GM19240 (cell line): ENCODE results near the gene ZNF212.

ENCODE experiments used
- DNase-seq: peaks from one replicate; pipeline ENCODE4 v3.0.0; 2011; ENCODE audit warnings: low spot score; ENCODE audit not compliant: insufficient read length

Gene ZNF212

DNA sequence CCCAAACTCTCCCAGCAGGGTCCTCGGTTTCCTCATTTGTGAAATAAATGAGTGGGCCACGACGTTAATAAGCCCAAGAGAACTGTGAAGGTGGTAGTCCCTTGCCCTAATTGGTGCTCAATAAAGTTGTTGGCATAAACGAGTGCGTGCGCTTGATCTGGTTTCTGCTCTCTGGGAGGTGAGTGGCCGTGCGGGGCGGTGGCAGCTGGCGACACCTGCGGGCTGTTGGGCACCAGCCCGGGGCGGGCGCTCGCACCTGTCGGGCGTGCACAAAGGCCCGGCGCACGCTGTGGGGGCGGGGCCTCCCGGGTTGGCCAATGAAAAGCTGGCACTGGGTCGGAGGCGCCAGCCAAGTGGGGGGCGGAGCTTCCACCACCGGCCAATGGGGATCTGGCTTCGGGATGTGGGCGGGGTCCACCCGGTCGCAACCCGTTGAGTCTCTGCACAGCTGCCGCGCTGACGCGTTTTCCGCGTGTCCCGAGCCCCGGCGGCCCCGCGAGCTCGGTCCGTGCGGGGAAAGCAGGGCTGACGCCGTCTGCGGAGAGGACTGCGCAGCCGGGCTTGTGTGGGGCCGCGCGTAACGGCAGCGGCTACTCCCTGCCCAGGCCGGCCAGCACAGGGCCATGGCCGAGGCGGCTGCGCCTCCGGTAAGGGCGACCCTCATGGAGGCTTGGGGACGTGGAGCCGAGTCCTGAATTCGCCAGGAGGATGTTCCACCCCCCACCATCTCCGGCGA is 45.6 kb downstream of the ZNF212 start:
- DNase-seq = peak; percentile 91

DNA sequence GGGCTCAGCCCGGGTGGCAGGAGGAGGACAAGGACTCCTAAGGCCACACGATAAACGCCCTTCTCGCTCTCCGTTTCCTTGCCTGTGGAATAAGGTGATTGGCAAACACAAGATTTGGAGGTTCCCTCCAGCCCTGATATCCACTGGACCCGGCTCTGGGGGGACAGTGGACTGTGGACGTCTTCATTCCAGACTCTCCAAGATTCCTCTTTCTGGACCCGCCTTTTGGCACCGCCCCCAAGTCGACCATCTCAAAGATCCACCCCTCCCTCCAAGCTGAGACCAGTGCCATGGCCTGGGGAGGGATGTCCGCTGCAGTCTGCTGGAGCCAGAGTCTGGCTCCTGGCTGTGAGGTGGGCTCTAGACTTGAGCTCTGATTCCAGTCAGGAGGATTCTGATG is 46.2 kb downstream of the ZNF212 start:
- no peak for DNase-seq

DNA sequence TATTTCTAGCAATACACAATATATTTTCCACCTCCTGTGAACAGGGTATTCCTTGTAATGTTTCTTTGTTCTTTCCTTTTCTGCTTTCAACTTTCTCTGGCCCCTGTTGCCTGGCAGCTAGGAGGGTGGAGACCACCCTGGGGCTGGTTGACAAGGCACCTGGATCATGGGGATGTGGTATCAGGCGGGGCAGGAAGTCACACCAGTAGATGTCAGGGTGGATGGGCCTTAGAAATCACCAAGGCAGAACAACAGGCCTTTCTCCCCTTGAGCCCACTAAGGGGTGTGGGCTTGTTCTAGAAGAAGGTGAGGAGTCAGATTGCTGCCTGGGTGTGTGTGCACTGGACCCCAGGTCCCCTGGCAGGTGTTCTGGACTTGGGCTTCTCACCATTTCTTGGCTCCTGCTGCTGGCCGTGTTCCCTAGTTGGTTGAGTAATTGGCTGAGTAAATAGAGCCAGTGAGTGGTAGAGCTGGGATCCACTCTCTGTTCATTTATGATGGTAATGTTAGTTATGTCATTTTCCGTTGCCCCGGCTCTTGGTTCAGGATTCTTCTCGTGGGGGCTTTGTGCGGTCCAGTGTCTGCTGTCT is 47.5 kb downstream of the ZNF212 start:
- DNase-seq = no peak

DNA sequence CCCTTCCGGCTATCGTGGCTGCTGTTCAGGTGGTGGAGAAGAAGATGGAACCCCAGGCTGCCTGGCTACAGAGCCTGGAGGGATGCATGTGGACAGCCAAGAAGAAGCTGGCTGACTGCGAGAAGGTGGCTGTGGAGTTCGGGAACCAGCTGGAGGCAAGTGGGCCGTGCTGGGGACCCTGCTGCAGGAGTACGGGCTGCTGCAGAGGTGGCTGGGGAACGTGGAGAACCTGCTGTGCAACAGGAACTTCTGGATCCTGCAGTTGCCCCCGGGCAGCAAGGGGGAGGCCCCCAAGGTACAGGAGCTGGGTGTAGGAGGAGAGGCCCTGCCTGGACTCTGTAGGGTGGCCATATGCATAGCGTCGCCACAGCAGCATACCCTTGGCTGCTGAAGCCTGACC is 48.2 kb downstream of the ZNF212 start:
- DNase-seq = no peak

DNA sequence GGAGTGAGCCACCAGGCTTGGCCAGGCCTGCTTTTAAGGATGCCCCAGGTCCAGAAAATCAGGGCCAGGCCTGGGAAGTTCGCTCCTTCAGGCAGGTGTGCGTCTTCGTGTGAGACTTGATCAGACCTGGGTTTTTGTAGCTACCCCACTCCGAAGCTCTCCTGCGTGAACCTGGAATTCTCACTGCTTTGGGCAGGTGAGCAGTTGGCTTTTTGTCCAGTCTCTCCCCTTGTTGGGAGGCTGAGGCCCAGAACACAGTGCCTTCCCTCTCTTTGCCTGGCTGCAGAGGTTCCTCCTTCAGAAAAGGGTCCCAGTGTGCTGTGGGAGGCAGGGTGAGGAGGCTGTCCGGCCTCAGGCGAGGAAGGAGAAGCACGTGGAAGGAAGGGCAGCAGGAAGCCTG is 49.8 kb downstream of the ZNF212 start:
- no peak for DNase-seq

DNA sequence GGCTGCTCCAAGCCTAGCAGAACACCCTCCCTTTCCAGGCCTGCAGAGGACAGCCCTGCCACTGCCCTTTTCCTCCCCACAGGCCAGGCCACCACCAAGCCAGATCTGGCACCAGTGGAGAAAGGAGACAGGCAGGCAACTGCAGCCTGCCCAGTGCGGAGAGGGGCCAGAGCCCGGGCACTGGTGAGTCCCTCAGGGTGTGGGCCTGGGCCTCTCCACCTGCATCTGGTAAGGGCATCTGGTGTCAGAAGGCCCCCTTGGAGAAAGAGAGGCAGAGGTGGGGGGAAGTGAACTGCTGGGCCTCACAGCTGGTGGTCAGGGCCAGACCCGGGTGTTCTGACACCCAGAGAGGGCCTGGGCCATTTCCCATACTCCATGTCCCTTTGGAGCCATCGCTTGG is 50.4 kb downstream of the ZNF212 start:
- no peak for DNase-seq

DNA sequence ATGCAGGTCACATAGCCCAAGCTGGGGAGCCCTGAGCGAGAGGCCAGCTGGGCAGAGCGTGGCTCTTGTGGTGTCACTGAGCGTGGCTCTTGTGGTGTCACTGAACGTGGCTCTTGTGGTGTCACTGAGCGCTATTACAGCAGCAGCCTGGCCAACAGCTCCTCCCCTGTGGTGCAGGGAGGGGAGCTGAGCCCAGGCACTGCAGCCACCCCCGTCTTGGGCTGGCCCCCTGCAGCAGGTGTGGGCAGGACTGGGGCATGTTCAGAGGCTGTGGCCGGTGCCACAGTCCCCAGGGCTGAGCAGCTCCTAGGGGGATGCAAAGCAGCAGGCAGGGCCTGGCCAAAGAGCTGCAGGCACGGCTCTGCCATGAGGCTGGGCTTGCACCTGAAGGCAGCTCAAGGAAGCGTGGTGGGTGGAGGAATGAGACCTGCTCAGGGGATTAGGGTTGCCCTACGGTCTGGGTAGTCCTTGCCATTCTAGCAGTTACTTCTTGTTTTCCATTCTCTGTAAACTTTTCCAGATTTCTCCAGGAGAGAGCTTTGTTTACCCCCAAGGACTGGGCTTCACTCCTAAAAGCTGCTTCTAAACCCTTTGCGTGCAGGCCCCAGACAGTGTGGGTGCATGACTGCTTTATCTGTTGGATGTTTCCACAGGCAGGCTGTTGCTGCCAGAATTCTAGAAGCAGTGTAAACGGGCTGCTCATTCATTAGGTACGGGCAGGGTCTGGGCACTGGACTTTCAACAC is 51.8 kb downstream of the ZNF212 start:
- no peak for DNase-seq

DNA sequence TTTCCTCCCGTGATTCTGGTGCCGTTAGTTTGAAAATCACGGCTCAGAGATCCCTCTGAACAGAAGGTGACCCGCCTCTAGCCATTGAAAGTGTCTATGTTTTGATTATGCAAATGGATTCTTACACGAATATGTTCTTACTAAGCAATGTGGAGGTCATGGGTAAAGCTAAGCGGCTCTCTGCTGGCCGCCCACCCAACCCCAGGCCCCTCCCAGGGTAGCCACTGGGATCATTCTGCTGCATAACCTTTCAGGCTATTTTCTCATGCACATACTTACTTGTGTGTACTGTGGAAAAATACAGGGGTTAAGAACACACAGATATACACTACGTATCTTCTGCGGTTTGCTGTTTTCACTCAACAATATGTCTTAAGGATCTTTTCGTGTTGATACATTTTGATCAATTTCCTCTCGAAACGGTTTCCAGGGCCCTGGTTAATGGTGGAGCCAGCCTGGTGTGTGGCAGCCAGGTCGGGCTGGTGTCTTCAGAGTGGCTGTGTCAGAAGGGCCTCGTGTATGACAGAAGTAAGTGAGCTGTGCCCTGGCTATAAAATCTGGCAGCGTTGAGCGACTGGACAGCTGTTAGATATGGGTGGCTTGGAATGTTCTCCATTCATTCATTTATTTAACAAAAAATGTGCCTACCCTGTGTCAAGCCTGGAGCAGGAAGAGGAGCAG is 52.5 kb downstream of the ZNF212 start:
- DNase-seq = no peak

DNA sequence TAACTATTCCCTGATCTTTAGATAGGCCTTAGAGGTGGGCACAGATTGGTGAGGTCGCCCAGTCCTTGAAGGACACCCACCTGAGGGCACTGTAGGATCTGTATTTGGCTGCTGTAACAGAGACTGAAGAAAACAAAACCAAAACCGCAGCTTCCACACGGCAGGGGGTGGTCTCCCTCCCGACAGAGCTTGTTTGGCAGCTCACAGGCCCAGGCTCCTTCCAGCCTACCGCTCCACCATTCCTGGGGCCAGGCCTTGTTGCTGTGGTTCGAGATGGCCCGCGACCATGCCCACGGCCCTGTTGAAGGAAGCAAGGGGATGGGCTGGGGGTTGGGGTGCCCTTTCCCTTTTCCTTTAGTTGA is 53.0 kb downstream of the ZNF212 start:
- no peak for DNase-seq

DNA sequence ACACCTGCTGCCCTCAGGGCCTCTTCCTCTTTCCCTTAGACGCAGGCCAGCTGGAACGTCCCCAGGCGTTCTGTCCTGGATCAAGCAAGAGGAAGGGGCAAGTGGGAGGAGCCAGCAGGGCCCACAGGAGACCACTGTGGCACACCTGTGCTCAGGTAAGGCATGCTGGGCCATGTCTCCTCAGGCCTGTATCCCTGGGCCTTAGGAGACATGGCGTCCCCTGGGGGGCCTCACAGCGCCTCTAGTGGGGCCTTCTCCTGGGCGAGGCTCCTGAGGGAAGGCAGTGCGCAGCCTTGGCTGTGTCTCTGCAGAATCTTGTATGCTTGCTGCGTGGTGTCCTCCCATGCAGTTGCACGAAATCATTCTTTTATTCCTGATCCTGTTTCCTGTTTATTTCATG is 53.9 kb downstream of the ZNF212 start:
- DNase-seq = no peak

DNA sequence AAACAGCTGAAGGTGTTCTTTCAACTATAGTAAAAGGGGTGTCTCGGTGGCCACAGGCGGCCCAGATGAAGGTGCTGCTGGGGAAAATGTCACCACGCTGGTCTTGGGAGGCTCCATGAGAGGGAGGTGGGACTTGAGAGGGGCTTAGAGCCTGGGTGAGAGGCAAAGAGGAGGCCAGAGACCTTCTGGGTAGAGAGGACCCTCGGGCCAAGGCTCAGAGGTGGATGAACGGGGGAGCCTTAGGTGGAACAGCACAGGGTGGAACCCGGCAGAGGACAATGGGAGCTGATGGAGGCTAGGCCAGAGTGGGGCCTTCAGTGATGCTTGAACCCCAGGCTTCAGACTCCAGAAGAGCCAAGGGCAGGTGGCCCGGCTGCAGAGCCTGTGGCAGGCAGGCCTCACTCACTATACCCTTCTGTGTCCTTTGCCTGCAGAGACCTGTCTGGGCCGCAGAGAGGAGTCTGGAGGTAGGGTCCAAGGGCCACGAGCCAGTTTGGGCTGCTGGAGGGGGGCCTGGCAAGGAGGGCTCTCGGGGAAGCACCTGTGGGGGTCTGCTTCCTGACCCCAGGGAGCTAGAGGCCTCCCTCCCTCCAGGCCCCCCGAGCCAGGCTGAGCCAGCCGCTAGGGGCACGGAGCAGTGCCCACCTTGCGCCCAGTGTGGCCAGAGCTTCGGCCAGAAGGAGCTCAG is 54.6 kb downstream of the ZNF212 start:
- DNase-seq = no peak

DNA sequence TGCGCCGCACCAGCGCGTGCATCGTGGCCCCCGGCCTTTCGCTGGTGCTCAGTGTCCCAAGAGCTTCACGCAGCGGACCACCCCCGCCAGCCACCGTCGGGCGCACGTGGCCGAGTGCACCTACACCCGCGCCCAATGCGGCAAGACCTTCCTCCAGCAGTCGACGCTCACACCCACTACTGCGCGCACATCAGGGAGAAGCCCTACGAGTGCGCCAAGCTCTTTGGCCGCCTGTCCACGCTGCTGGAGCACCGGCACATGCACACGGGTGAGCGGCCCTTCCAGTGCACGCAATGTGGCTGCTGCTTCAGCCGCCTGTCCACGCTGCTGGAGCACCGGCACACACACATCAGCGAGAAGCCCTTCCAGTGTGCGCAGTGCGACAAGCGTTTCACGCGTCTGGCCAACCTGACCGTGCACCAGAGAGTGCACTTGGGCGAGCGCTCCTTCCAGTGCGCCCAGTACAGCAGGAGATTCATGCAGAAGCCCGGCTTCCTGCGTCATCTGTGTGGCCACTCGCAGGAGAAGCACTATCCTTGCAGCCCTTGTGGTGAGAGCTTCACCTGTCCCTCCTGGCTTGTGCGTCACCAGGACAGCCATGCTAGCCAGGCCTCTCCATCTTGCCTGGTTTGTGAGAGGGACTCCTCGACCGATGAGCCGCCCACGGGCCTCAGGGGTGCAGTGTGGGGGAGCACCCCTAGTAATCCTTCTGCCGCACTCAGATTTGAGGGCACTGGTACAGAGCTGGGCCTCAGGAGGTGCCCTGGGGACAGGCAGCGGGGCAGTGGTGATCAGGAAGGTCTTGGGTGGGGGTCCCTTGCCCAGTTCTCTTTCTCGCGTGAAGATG is 55.4 kb downstream of the ZNF212 start:
- DNase-seq = no peak

DNA sequence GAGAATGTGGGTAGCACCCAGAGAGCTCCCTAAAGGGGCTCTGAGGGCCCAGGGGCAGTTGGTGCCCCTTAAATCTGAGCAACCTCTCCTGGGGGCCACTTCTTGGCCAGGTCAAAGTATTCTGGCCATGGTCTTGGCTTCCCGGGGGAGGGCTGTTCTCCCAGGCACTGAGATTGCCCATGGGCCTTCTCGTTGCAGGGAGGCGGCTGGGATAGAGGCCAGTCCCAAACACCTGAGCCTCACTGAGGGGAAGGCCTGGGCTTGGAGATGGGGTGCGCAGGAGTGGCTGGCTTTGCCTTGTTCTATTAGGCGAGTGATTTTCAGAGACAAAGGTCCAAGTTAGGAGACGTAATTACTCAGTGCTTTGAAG is 56.0 kb downstream of the ZNF212 start:
- DNase-seq = no peak

DNA sequence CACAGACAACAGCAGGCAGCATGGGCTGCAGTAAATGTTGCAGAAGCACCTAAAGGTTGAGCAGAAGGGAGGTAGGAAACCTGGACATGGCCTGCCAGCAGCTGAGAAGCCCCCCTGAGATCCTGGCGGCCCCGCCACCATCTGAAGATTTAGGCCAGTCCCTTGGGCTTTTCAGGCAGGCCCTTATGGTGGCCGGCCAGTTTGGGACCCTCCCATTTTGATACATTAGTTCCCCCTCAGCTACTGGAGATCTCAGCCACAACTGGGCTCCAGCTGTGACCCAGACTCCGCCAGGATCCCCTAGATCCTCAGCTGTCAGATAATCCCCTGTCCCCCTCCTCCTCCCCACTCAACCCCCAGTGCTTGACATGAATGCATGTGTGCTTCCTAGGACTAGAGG is 56.9 kb downstream of the ZNF212 start:
- no peak for DNase-seq

DNA sequence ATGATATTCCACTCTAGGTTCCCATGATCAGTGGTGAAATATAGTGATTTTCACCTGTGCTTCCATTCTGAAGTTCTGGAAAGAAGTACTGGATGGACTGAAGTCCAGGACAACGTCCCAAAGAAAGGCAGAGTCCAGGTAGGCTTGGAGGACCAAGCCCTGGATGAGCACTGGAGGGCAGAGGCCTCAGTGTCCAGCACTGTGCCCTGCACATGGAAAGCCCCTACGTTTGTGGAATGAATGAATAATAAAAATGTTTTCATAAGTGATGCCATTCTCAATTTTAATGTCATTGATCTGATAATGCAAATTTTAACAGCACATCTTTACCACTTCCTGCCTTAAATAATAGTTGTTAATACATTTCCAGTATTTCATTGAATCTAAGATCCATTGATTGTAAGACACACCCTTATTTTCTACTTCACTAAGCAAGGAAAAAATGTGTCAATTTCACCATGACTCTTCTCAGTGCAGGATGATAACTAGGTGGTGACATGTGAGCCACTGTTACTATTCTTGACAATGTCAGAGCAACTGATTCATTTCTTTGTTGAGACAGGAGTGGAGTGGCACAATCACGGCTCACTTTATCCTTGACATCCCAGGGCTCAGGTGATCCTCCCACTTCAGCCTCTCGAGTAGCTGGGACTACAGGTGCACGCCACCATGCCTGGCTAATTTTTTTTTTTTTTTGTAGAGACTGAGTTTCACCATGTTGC is 57.7 kb downstream of the ZNF212 start:
- no peak for DNase-seq

DNA sequence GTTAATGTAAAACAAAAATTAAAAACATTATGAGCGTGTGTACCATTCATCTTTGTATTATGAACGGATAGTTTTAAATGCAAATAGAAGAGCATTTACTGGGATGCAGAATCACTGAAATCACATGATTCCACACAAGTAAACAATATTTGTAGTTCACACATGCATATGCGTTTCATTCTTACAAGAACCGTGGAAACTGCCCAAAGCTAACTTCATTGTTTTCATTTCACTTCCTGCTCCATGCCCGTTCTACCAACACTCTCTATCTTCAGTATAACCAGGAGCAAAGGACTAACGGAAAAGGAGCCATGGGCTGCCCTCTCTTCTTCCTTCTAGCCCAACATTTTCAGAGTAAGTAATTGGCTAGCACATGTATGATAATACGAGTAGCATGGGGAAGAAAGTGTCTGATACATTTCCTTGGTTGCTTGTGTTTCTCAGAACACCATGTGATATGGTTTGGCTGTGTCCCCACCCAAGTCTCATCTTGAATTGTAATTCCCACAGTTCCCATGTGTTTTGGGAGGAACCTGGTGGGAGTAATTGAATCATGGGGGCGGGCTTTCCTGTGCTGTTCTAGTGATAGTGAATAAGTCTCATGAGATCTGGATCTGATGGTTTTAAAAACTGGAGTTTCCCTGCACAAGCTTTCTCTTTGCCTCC is 61.3 kb downstream of the ZNF212 start:
- DNase-seq = no peak

DNA sequence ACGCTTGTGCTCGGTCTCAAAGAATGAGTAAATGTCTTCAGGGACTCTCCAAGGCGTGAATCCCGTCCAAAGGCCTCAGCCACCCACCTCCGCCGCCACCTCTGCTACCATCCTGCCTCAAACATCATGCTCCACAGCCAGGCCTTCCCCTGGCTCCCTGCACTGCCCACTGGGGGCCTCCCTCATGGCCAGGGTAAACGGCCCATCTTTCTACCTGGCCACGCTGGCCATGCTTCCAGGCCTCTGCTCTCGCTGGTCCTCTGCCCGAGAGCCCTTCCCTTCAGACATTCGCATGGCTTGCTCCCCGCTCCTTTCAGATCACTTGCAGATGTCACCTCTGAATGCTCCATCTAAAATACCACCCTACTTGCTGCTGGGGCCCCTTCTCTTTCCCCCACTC is 62.8 kb downstream of the ZNF212 start:
- DNase-seq = no peak

DNA sequence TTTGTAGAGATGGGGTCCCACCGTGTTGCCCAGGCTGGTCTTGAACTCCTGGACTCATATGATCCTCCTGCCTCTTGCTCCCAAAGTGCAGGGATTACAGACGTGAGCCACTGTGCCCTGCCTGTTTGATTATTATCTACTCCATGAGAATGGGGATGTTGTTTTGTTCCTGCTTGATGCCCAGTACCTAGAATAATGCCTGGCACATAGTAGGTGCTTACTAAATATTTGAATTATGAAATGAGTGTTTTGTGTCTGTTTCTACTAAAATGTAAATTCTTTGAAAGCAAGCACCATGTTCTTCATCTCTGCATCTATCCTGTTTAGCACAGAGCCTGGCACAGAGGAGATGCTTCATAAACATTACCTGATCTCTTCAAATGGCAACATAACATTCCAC is 63.4 kb downstream of the ZNF212 start:
- DNase-seq = no peak

DNA sequence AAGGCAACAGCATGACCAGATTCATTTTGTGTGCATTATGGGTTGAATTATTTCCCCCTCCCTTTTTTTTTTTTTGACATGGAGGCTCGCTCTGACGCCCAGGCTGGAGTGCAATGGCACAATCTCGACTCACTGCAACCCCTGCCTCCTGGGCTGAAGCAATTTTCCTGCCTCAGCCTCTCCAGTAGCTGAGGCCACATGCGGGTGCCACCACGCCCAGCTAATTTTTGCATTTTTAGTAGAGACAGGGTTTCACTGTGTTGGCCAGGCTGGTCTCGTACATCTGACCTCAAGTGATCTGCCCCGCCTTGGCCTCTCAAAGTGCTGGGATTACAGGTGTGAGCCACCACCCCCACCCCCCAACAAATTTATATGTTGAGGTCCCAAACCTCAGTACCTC is 64.6 kb downstream of the ZNF212 start:
- DNase-seq = no peak
